Fibroblast of lung (primary cell): ENCODE results near the gene LYPLAL1. TPM values are rescaled to one million over a fixed set of nuclear protein-coding genes. Genes with fewer than 3 reads are reported as not detected.

Experiments
- DNase-seq, 2 donors: peaks; one replicate each; pipeline versions ENCODE4 v3.0.0 to v3.0.0-alpha.2; 2010; ENCODE audit warnings: low read depth in 2 of 2
- H2AFZ ChIP-seq: 2 replicates; pipeline ENCODE4 v1.5.1; 2012; ENCODE audit warnings: low read length, control low read depth, inconsistent platforms
- H3K27ac ChIP-seq: 2 replicates; pipeline ENCODE4 v1.5.1; 2011; ENCODE audit warnings: low read length, control low read depth; ENCODE audit not compliant: insufficient read depth
- H3K27me3 ChIP-seq: 2 replicates; pipeline ENCODE4 v1.5.1; 2011; ENCODE audit warnings: mild to moderate bottlenecking, low read length; ENCODE audit not compliant: control insufficient read depth, insufficient read depth
- H3K36me3 ChIP-seq: 2 replicates; pipeline ENCODE4 v1.5.1; 2011; ENCODE audit warnings: low read length; ENCODE audit not compliant: control insufficient read depth, insufficient read depth
- H3K4me1 ChIP-seq: 2 replicates; pipeline ENCODE4 v1.5.1; 2011; ENCODE audit warnings: low read length; ENCODE audit not compliant: control insufficient read depth, insufficient read depth; ENCODE audit errors: extremely low read depth
- H3K4me2 ChIP-seq: 2 replicates; pipeline ENCODE4 v1.5.1; 2011; ENCODE audit warnings: low read length, control low read depth; ENCODE audit not compliant: insufficient read depth; ENCODE audit errors: extremely low read depth
- H3K4me3 ChIP-seq, 4 experiments: fragments of 200-600 bp in 1 of 4; sonication (generic) in 1 of 4; replicated peaks in 1 of 4; 2 replicates each; pipeline ENCODE4 v1.5.1; 2011 to 2016; ENCODE audit warnings: low read length in 4 of 4, low read depth in 3 of 4, mild to moderate bottlenecking in 3 of 4, control low read depth in 2 of 4, inconsistent platforms in 1 of 4, mixed read lengths in 1 of 4; ENCODE audit not compliant: insufficient read depth in 1 of 4; ENCODE audit errors: control extremely low read depth in 1 of 4
- H3K79me2 ChIP-seq: 2 replicates; pipeline ENCODE4 v1.5.1; 2012; ENCODE audit warnings: mild to moderate bottlenecking, low read length, inconsistent platforms; ENCODE audit not compliant: control insufficient read depth, insufficient read depth
- H3K9ac ChIP-seq: 2 replicates; pipeline ENCODE4 v1.5.1; 2011; ENCODE audit warnings: mild to moderate bottlenecking, low read length, control low read depth; ENCODE audit not compliant: insufficient read depth
- H3K9me3 ChIP-seq: 2 replicates; pipeline ENCODE4 v1.5.1; 2012; ENCODE audit warnings: low read depth, low read length; ENCODE audit not compliant: control insufficient read depth, insufficient read depth
- H4K20me1 ChIP-seq: 2 replicates; pipeline ENCODE4 v1.5.1; 2011; ENCODE audit warnings: low read length; ENCODE audit not compliant: control insufficient read depth, insufficient read depth; ENCODE audit errors: extremely low read depth
- EZH2 ChIP-seq: IDR thresholded peaks from 2 replicates; pipeline ENCODE4 v1.5.1; 2012; ENCODE audit warnings: low read length, control low read depth, mild to moderate bottlenecking; ENCODE audit errors: missing control alignments
- polyA plus RNA-seq, 2 donors: library from polyadenylated mRNA; depleted of rRNA in 1 of 2; stranded (reverse) in 1 of 2; unstranded in 1 of 2; fragments of >200 nt; gene quantifications; 2 replicates each; pipeline ENCODE4 v1.2.1, GENCODE V29; 2011 to 2012; ENCODE audit warnings: missing spikeins in 1 of 2
- total RNA-seq: library from RNA; depleted of rRNA; stranded (reverse); fragments of >200 nt; gene quantifications from 2 replicates; pipeline ENCODE4 v1.2.1, GENCODE V29; 2014
- TF ChIP-seq, protein P1 (sequence below), 2 donors: IDR thresholded peaks in 1 of 2; conservative IDR thresholded peaks in 1 of 2; 1 replicate in 1 of 2; 2 replicates in 1 of 2; pipeline ENCODE4 v1.5.1; 2011 to 2012; ENCODE audit warnings: low read length in 2 of 2, control low read depth in 1 of 2, inconsistent platforms in 1 of 2, low read depth in 1 of 2, mild to moderate bottlenecking in 1 of 2

Gene LYPLAL1
- total and polyA plus RNA-seq, 2 donors (not counting 1 experiment from before 2014, with no cell fraction given) = 29.9 to 51.5 TPM

DNA sequence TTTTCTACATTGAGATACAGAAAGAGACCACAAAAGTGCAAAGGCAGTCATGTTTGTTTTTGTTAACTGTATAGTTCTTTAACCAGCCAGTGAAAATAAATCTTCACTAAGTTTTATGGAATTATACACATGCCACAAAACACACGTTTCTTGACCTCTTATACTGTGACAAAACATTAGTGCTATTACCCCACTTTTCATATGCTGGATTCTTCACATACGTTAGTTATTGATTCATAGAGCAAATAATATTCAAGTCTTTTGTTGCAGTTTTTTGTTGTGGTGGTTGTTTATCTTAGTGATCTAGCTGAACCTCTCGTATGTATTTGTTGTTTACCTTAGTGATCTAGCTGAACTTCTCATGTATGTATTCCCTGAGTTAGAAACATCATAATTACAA is 28.0 kb downstream of the LYPLAL1 start:
- DNase-seq = peak; percentile 21 to 37
- Histone ChIP-seq H3K79me2 (no peaks in the 10 kb centered on the region), H3K9ac (no peak overlapping the region)

DNA sequence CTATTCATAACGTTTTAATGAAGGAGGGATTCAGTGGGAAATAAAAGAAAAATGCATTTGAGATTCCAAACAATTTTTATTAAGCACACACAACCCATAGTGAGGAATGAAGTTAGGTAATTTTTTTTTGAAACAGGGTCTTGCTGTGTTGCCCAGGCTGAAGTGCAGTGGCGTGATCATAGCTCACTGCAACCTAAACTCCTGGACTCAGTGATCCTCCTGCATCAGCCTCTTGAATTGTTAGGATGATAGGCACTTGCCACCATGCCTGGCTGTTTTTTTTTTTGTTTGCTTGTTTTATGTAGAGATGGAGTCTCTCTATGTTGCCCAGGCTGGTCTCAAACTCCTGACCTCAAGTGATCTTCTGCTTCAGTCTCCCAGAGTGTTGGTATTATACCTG is 28.9 kb downstream of the LYPLAL1 start:
- no peaks in the 10 kb centered on the region for H4K20me1 ChIP-seq
- H3K36me3 ChIP-seq = no peaks in the 10 kb centered on the region
- DNase-seq = no peak
- no peaks in the 10 kb centered on the region for H3K4me1 ChIP-seq
- H3K27me3 ChIP-seq = no peaks in the 10 kb centered on the region
- H3K4me3 ChIP-seq = no peak overlapping the region
- TF ChIP-seq, protein P1, sequence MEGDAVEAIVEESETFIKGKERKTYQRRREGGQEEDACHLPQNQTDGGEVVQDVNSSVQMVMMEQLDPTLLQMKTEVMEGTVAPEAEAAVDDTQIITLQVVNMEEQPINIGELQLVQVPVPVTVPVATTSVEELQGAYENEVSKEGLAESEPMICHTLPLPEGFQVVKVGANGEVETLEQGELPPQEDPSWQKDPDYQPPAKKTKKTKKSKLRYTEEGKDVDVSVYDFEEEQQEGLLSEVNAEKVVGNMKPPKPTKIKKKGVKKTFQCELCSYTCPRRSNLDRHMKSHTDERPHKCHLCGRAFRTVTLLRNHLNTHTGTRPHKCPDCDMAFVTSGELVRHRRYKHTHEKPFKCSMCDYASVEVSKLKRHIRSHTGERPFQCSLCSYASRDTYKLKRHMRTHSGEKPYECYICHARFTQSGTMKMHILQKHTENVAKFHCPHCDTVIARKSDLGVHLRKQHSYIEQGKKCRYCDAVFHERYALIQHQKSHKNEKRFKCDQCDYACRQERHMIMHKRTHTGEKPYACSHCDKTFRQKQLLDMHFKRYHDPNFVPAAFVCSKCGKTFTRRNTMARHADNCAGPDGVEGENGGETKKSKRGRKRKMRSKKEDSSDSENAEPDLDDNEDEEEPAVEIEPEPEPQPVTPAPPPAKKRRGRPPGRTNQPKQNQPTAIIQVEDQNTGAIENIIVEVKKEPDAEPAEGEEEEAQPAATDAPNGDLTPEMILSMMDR (conservative IDR thresholded peaks at IDR 0.05 in 1 of 2, IDR thresholded peaks at IDR 0.05 in 1 of 2; ENCODE audit: low read depth in 1 of 2, low read length in 2 of 2) = no peak
- no peaks in the 10 kb centered on the region for H3K79me2 ChIP-seq
- H3K9me3 ChIP-seq = no peaks in the 10 kb centered on the region
- H2AFZ ChIP-seq = no peak overlapping the region
- no peak overlapping the region for H3K9ac ChIP-seq
- no peak overlapping the region for H3K27ac ChIP-seq
- no peak overlapping the region for H3K4me2 ChIP-seq

More for the DNA sequence above, 28.0 kb downstream of the LYPLAL1 start:
- Histone ChIP-seq H3K27ac (no peak overlapping the region), H4K20me1 (no peaks in the 10 kb centered on the region), H3K27me3 (no peaks in the 10 kb centered on the region), H3K4me1 (no peaks in the 10 kb centered on the region), H2AFZ (no peak overlapping the region), H3K36me3 (no peaks in the 10 kb centered on the region), H3K4me2 (no peak overlapping the region), H3K9me3 (no peaks in the 10 kb centered on the region), H3K4me3 (no peak overlapping the region)
- TF ChIP-seq, protein P1 (conservative IDR thresholded peaks at IDR 0.05 in 1 of 2, IDR thresholded peaks at IDR 0.05 in 1 of 2; ENCODE audit: low read depth in 1 of 2, low read length in 2 of 2) = no peak
- no peak for TF ChIP-seq EZH2

DNA sequence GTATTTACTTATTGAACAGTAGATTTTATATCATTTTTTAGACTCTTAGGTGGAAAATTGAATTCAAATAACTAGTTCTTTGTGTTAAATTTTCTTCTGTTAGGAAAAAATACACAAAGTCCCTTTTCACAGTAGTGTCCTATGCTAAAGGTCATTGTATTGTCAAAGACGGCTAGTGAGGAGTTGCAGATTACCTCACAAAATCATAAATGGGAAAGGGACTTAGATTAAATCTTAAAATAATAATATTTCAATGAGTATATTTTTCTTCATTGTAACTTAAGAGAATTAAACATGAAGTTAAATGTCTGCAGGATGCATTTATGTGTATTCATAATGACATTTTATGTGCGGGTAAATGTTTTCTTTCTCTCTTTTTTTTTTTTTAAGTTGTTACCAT is 32.7 kb downstream of the LYPLAL1 start:
- H3K36me3 ChIP-seq = no peaks in the 10 kb centered on the region
- H3K27ac ChIP-seq = no peak overlapping the region
- TF ChIP-seq EZH2 = no peak
- TF ChIP-seq, protein P1 (conservative IDR thresholded peaks at IDR 0.05 in 1 of 2, IDR thresholded peaks at IDR 0.05 in 1 of 2; ENCODE audit: low read depth in 1 of 2, low read length in 2 of 2) = no peak
- no peak overlapping the region for H2AFZ ChIP-seq
- H3K4me2 ChIP-seq = no peak overlapping the region
- no peaks in the 10 kb centered on the region for H3K27me3 ChIP-seq
- no peaks in the 10 kb centered on the region for H3K4me1 ChIP-seq
- H3K4me3 ChIP-seq = no peak overlapping the region
- no peaks in the 10 kb centered on the region for H4K20me1 ChIP-seq
- H3K9ac ChIP-seq = no peak overlapping the region
- no peaks in the 10 kb centered on the region for H3K79me2 ChIP-seq
- no peak for DNase-seq
- H3K9me3 ChIP-seq = no peaks in the 10 kb centered on the region
